ENCODE results near the gene HOXA1. TPM values are rescaled to one million over a fixed set of nuclear protein-coding genes. Genes with fewer than 3 reads are reported as not detected.

HOXA1 gene
- total RNA-seq, 1 donor from 2014 or later: not detected

DNA sequence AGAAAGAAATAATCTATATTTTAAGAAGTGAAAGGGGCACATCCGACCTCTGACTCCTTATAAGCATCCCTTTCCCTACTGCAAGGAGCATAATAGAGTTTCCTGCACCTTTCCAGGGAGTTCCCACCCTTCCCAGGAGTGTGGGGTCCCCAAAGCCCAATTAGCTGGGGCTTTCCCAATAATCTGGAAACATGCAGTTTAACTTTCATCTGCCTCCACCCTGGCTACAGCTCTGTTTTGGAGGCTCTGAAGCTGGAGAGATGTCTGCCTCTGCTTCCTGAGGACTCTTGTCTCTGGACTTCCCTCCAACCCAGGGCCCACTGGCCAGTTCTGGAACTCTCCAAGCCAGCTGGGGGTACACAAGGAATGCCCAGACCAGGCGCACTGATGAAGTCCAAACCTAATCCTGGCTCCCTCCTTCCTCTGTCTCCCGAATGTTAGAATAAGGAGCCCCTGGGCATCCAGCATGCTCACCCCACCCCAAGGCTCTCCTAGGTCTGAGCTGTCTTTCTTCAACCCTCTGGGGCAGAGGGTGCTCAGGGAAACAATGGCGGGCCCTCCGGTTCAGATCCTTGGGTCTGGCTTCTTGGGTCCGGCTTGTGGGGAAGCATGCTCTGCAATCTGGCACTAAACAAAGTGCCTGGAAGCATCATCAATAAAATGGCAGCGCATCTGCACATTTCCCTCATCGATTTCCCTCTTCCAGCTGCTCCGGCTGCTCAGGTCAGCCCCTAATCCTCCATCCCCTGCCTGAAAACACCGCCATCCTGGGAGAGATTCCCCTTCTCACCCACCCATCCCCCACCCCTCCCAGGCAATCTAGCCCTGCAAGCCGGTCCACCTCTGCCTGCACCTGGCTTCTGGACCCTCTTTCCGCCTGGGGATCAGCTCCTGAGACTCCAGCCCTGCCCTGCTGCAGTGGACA is 21.4 kb upstream of the HOXA1 start:
- DNase-seq: no peak

DNA sequence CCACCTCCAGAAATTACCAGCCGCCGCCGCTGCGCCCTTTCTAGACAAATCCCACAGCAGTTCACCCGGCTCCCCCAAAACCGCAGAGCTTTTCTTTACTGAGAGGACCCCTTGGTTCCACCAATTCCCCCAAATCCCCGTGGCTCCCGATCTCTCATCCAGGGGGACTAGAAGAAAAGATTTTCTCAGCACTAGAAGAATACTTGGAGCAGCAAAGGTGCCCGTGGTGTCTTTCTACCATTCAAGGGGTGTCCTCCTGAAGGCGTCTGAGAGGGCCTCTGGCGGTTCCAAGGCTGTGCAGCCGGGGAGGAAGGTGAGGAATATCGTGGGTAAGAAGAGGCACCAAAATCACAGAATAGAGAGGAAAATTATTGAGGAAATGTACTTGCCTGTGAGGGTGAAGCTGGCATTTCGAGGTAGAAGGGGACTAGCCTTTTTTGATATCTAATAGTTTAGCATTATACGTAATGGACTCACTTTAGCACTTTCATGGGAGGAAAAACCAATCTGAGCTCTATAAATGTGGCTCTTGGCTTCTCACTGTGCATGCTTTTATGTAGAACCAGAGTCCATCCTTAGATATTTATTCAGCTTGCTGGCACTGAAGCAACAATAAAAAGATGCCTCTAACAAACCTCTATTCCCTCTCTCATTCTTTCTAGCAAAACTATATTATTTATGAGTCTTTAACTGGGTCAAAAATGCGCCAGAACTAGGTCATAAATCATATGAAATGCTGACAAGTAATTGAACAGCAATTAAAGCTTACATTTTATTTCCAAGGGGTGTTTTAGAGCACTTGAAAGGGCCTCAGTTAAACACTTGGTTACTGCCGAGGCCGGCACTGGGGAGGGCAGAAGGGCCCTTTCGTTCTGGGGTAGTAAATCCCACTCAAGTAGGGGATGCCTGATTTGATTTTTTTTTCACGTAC is 20.5 kb upstream of the HOXA1 start:
- no peak for DNase-seq

DNA sequence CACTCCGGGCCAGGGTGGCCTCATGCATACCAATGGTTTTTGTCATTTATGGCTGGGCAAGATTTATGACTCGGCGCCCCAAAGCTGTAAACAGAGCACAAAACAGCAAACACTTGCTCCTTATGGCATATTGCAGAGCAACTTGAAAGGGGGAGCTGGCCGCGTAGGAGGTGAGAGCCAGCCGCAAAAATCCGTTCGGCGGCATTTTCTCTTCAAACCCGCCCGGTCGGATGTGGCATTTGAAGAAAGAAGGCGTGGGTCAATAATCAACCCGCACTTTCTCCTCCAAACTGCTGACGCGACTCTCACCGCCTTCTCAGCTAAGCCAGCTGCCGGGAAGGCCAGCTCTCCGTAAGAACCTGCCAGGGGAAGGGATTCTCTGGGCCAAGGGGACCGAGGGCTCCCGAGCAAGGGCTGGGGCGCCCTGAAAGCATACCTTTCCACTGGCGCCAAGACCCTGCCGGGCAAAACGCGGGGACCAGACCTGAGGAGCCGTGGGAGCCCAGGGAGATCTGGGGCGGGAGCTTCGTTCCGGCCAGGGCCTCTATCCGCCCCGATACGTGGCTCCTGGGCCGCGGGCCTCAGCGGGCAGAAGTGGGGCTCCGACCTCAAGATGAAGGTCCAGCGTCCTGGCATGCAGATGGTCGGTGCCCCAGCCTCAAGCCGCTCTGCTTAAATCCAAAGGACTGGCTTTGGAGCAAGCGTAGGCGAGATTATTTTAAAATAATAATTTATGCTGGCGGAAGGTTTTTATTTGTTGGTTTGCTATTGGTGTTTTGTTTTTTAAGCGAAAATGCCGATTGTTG is 19.6 kb upstream of the HOXA1 start:
- no peak for DNase-seq

- no peak for DNase-seq
These were observed 19.1 kb upstream of the HOXA1 start for GRCh38 chr7:27114881-27115220.

GRCh38 chr7:27113991-27114769 is 18.4 kb upstream of the HOXA1 start:
- peak; percentile 84 for DNase-seq

- DNase-seq: peak; percentile 76
These were observed 17.5 kb upstream of the HOXA1 start for GRCh38 chr7:27112955-27113949.

GRCh38 chr7:27112361-27112760 is 16.6 kb upstream of the HOXA1 start:
- DNase-seq: no peak

- no peak for DNase-seq
These were observed 16.0 kb upstream of the HOXA1 start for GRCh38 chr7:27111751-27112277.

DNA sequence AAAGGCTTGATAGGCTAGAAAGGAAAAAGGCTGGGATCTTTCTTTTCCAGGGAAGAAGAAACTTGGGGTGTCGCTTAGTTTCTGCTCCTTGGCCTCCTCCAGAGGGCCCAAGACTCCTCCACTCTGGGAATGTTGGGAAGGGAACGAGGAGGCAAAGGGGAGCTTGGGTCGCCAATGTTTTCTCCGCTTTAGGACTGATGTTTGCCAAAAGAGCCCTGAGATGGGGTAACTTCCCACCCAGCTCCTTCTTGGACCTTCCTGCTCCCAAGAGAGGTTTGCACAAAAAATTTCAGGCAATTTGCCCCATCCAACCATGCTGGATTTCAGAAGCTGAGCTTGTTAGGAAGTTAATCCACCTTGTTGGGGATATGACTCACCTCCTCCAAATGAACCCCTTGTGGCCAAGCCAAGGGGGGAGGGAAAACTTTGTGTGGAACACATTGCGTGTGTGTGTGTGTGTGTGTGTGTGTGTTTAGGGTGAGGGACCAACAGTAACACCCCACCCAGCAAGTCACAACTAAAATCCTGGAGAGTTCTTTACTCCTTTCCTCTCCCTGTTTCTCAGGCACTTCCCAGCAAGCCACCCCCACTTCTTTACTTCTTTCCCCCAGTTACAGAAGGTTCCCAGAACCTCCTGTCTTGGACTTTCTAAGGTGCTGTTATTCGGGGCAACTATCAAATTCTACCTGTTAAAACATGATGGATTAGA is 15.4 kb upstream of the HOXA1 start:
- DNase-seq: no peak

DNA sequence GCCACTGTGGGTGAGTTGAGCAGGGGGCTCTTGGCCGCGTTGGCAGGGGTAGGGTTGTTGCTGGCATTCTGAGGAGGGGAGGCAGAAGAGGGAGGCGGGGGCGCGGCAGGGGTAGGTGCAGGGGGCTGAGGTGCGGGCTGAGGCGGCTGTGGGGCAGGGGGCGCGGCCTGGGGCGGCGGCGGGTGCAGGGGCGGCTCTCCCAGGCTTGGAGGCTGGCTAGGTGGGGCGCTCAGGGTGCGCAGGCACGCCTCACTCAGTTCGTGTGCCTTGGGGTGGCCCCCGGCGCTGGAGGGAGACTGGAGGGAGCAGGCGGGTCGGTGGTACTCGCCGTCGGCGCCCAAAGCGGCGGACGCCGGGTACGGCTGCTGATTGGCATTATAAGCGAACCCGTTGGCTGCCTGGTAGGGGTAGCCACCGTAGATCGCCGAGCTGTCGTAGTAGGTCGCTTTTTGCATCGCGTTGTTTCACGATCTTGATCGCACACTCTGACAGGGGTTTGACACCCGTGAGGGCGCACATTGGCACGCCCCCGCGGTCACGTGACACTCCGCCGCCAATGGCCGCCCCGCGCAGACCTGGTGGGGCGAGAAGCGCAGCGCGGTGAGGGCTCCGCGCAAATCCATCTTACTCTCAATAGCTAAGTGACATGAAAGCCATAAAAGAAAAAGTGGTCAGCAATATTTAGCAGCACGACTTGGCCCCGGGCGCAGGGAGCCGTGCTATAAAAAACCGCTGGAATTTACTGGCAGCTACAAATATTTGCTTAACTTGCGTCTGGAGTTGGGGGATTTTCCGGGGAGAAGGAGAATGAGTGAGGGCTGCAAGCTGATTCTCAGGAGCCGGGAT is 14.6 kb upstream of the HOXA1 start:
- DNase-seq: peak; percentile 85

- DNase-seq: no peak
These were observed 13.8 kb upstream of the HOXA1 start for GRCh38 chr7:27109466-27110185.

DNA sequence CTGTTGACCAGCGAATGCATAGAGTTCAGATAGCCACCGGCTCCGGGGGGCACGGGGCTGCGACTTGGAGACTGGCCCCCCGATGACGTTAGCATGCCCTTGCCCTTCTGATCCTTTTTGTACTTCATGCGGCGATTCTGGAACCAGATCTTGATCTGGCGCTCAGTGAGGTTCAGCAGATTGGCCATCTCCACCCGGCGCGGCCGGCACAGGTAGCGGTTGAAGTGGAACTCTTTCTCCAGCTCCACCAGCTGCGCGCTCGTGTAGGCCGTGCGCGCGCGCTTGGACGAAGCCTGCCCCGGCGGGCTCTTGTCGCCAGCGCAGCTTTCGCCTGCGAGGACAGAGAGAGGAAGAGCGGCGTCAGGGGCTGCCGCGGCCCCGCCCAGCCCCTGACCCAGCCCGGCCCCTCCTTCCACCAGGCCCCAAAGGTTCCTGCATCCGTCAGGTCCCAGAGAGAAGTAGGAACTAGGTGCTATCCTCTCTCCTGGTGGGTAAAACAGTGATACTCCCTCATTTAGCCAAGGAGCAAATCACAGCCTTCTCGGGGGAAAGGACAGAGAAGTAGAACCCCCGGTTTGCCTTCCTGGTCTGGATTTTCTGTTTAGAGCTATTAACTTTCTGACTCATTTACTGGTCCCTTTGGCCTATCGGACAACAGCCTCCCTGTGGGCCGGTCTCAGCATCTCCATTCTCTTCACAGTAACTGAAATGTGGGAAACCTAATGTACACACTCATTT is 12.8 kb upstream of the HOXA1 start:
- DNase-seq: peak; percentile 76

GRCh38 chr7:27107391-27108381 is 11.9 kb upstream of the HOXA1 start:
- DNase-seq: no peak

DNA sequence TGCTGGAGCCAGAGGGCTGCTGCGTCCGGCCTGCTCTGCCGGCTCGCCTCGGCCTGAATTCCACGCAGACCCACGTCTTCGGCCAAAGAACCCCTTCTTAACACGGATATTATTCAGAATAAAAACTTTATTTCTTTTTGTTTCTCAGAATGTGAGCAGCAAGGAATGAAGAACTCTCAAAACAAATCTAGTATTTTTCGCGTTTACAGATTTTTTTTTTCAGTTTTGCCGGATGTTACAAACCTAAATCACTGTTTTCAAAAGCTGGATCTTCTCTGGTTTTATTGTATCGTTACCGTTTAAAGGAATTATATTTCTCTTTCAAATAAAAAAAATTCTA is 11.1 kb upstream of the HOXA1 start:
- DNase-seq: no peak

GRCh38 chr7:27106181-27106900 is 10.5 kb upstream of the HOXA1 start:
- DNase-seq: peak; percentile 42
